ENCODE measurements around the gene KCNJ12. TPM values are rescaled to one million over a fixed set of nuclear protein-coding genes. Genes with fewer than 3 reads are reported as not detected.

KCNJ12 gene
- total and polyA plus RNA-seq, 12 donors: 2.8 to 14.7 (median 8.5) TPM

DNA sequence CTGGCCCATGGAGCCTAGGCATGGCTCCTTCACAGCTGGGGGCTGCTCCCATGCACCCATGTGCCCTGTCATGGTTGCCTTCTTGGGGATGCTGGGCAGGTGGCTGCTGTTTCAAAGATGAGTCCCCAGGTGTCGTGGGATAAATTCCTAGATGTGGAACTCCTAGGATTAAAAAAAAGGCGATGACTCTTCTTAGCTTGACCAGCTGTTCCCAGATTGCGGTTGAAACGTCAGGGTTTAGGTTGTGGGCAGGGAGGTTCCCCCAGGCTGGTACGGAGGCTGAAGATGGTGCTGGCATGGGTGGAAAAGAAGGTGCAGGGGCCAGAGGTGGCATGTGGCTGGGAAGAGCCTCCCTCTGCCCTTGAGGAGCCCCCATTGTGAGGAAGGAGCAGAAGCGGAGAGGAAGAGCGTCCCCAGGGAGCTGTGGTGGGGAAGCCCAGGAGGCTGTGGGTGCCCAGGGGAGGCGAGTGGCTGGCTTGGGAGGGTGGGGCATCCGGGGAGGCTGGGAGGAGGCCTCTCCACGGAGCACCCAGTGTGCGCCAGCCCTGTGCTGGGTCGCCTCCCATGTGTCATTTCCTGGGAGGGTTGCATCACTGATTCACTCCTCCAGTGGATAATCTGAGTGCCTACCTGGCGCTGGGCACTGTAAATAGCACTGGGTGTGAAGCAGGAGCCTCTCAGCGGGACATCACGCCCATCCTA lies 7.5 kb upstream of the KCNJ12 start:
- ATAC-seq: no peak
- H3K27me3 ChIP-seq: no peaks in the 10 kb centered on the region
- intact Hi-C loops (cut with DNase I): no loop called here
- peak overlapping the region in 6 of 10 donors; percentile 85 to 92 (median 88) for H3K27ac ChIP-seq
- H3K36me3 ChIP-seq: no peaks in the 10 kb centered on the region
- TF ChIP-seq, protein P1, sequence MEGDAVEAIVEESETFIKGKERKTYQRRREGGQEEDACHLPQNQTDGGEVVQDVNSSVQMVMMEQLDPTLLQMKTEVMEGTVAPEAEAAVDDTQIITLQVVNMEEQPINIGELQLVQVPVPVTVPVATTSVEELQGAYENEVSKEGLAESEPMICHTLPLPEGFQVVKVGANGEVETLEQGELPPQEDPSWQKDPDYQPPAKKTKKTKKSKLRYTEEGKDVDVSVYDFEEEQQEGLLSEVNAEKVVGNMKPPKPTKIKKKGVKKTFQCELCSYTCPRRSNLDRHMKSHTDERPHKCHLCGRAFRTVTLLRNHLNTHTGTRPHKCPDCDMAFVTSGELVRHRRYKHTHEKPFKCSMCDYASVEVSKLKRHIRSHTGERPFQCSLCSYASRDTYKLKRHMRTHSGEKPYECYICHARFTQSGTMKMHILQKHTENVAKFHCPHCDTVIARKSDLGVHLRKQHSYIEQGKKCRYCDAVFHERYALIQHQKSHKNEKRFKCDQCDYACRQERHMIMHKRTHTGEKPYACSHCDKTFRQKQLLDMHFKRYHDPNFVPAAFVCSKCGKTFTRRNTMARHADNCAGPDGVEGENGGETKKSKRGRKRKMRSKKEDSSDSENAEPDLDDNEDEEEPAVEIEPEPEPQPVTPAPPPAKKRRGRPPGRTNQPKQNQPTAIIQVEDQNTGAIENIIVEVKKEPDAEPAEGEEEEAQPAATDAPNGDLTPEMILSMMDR (IDR thresholded peaks at IDR 0.05): no peak
- DNase-seq: no peak
- no peaks in the 10 kb centered on the region for H3K9me3 ChIP-seq
- peaks cover 5 to 42% (median 22%) of the 10 kb centered on the region in 9 donors for H3K4me1 ChIP-seq
- no peak overlapping the region for H3K4me3 ChIP-seq
- 79 to 88% methylated on average over 15 of the region's 15 CpGs for WGBS, 2 donors

DNA sequence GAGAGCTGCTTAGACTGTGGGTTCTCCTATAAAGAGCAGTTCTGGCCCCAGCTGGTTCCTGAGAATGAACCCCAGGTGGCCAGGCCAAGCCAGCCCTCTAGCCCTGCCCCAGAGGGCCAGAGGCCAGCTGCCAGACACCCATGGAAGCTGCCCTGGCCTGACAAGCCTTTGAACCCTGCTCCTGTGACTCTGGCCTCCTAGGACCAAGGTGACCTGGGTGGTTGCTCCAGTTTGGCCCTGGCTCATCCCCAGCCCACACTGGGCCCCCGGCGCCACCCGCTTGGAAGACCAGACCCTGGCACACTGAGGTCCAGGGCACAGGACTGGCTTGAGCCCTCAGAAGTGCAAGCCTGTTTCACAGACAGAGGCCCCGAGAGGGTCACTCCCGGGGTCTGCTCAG lies 6.8 kb upstream of the KCNJ12 start:
- ATAC-seq (peak in 2 of 8 donors; percentile 9), DNase-seq (no peak)
- H3K4me1 ChIP-seq: peaks cover 5 to 42% (median 22%) of the 10 kb centered on the region in 9 donors
- H3K36me3 ChIP-seq: no peaks in the 10 kb centered on the region
- intact Hi-C loops (cut with DNase I): no loop called here
- no peak overlapping the region for H3K4me3 ChIP-seq
- TF ChIP-seq, protein P1 (IDR thresholded peaks at IDR 0.05): no peak
- H3K27ac ChIP-seq: peak overlapping the region; percentile 44 to 92 (median 86)
- no peaks in the 10 kb centered on the region for H3K27me3 ChIP-seq
- 77% methylated on average over 5 of the region's 5 CpGs for WGBS, 2 donors
- no peaks in the 10 kb centered on the region for H3K9me3 ChIP-seq

DNA sequence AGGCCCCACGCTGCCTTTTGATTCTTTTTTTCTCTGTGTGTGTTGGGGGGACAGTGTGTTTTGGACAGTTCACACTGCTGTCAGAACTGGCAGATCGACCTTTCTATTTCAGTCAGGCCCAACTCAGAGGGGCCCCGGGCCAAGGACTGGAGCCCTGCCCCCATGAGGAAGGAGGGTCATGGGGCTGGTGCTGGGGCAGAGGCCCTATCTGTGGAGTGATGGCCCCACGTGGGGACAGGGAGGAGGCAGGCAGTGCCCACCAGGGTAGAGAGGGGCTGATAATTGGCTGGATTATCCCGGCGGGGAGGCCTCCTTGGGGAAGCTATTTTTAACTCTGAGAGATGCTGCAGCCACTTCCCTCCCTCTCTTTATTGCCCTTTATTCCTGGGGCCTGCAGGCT lies 5.7 kb upstream of the KCNJ12 start:
- Histone ChIP-seq H3K9me3 (no peaks in the 10 kb centered on the region), H3K4me1 (peaks cover 5 to 40% (median 24%) of the 10 kb centered on the region in 9 donors), H3K27me3 (peaks cover 0 to 9% (median 0%) of the 10 kb centered on the region in 7 donors), H3K36me3 (no peaks in the 10 kb centered on the region), H3K4me3 (no peak overlapping the region), H3K27ac (peak overlapping the region; percentile 44 to 92 (median 86))
- WGBS, 2 donors: 8 to 14% methylated on average over 6 of the region's 6 CpGs
- peak; percentile 89 to 98 (median 95) for ATAC-seq
- DNase-seq: peak; percentile 76 to 83
- TF ChIP-seq, protein P1 (IDR thresholded peaks at IDR 0.05): no peak
- intact Hi-C loops (cut with DNase I): loop anchor here in 2 of 10 donors (10.0 kb wide), 2 partner anchors 46 to 64 kb away; no protein-coding TSS in a partner anchor

DNA sequence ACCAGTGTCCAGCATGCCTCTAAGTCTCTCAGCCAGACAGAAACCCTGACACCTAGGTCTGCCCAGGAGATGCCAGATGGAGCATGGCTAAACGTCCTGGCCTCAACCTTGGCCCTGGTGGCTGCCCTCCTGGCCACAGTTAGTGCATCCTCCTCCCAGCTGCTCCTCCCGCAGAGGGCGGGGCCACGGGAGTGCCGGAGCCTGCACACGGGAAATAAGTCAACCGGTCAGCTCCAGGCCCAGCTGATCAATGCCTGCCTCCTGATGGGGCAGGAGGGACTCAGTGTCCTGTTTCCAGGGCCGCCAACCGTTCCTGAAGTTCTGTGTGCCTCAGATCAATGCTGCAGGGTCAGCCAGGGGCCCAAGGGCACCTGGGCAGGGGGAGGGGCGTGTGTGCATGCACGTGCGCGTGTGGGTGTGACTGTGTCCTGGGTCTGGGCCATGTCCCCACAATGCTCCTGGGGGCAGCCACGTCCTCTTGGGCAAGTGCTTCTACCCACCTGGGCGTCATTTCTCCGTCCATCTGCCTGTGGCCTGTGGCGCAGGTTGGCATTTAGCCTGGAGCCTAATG lies 4.6 kb upstream of the KCNJ12 start:
- Histone ChIP-seq H3K4me1 (peaks cover 5 to 40% (median 25%) of the 10 kb centered on the region in 9 donors), H3K36me3 (no peaks in the 10 kb centered on the region), H3K27ac (peak overlapping the region in 9 of 10 donors; percentile 44 to 92 (median 87)), H3K27me3 (peaks cover 0 to 19% (median 0%) of the 10 kb centered on the region in 7 donors), H3K4me3 (no peak overlapping the region), H3K9me3 (no peaks in the 10 kb centered on the region)
- DNase-seq: no peak
- TF ChIP-seq, protein P1 (IDR thresholded peaks at IDR 0.05): no peak
- WGBS, 2 donors: 75% methylated on average over 17 of the region's 17 CpGs
- intact Hi-C loops (cut with DNase I): loop anchor here in 2 of 10 donors (10.0 kb wide), 2 partner anchors 47 to 63 kb away; no protein-coding TSS in a partner anchor
- ATAC-seq: no peak
